ENCODE results near the gene S1PR5. TPM values are rescaled to one million over a fixed set of nuclear protein-coding genes. Genes with fewer than 3 reads are reported as not detected.
A peak's percentile ranks its signal among the peaks of the same experiment; 100 is the strongest.
"Not testable (repeated sequence)": the region's sequence is repeated elsewhere in the genome, so short reads cannot be mapped to it uniquely, and the experiment has no call there.

Gene S1PR5
- total and polyA plus RNA-seq, 2 experiments from 2014 or later = 0.60 to 0.75 TPM

GRCh38 chr19:10543420-10544241 is 26.4 kb upstream of the S1PR5 start, which contains the start of gene ATG4D:
Gene ATG4D, plus strand, starts transcription at chr19:10543904. Its CDS starts 187 bp downstream, at chr19:10544091.
- H3K4me3 ChIP-seq = peak within 1 kb of the TSS; percentile 90
- no peaks in the 10 kb centered on the region for H3K9me3 ChIP-seq (ENCODE audit: low read depth)
- TF ChIP-seq CTCF (IDR thresholded peaks at IDR 0.05; ENCODE audit: low read depth, low read length) = no peak
- H3K36me3 ChIP-seq = peaks cover 7% of the 10 kb centered on the region
- H3K27me3 ChIP-seq = no peaks in the 10 kb centered on the region
- H3K4me1 ChIP-seq (ENCODE audit: low read depth) = peaks cover 4% of the 10 kb centered on the region
- peak; percentile 78 to 89 for DNase-seq (ENCODE audit: low read depth in 1 of 2, low spot score in 1 of 2)
- H3K27ac ChIP-seq = peak within 1 kb of the TSS; percentile 84

GRCh38 chr19:10543059-10543419 is 25.8 kb upstream of the S1PR5 start:
- Histone ChIP-seq H3K4me3 (no peak overlapping the region), H3K9me3 (ENCODE audit: low read depth) (no peaks in the 10 kb centered on the region)
- no peak for TF ChIP-seq CTCF (IDR thresholded peaks at IDR 0.05; ENCODE audit: low read depth, low read length)

GRCh38 chr19:10539016-10539415 is 21.8 kb upstream of the S1PR5 start:
- not testable (repeated sequence) for DNase-seq (ENCODE audit: low read depth in 1 of 2, low spot score in 1 of 2); H3K27ac ChIP-seq

More at GRCh38 chr19:10543059-10543419, 25.8 kb upstream of the S1PR5 start:
- H3K4me1 ChIP-seq (ENCODE audit: low read depth) = peaks cover 4% of the 10 kb centered on the region
- peaks cover 6% of the 10 kb centered on the region for H3K36me3 ChIP-seq
- H3K27ac ChIP-seq = no peak overlapping the region
- no peak for DNase-seq (ENCODE audit: low read depth in 1 of 2, low spot score in 1 of 2)
- H3K27me3 ChIP-seq = no peaks in the 10 kb centered on the region

GRCh38 chr19:10538204-10538983 is 21.1 kb upstream of the S1PR5 start:
- H3K4me1 ChIP-seq (ENCODE audit: low read depth) = no peaks in the 10 kb centered on the region
- DNase-seq (ENCODE audit: low read depth in 1 of 2, low spot score in 1 of 2) = no peak
- no peak for TF ChIP-seq CTCF (IDR thresholded peaks at IDR 0.05; ENCODE audit: low read depth, low read length)
- no peak overlapping the region for H3K4me3 ChIP-seq
- no peak overlapping the region for H3K27ac ChIP-seq
- no peaks in the 10 kb centered on the region for H3K9me3 ChIP-seq (ENCODE audit: low read depth)
- H3K27me3 ChIP-seq = no peaks in the 10 kb centered on the region
- H3K36me3 ChIP-seq = no peaks in the 10 kb centered on the region

More at GRCh38 chr19:10539016-10539415, 21.8 kb upstream of the S1PR5 start:
- not testable (repeated sequence) for H3K4me1 ChIP-seq (ENCODE audit: low read depth); H3K9me3 ChIP-seq (ENCODE audit: low read depth); H3K27me3 ChIP-seq; H3K4me3 ChIP-seq; H3K36me3 ChIP-seq

GRCh38 chr19:10537668-10538067 is 20.4 kb upstream of the S1PR5 start:
- no peak for TF ChIP-seq CTCF (IDR thresholded peaks at IDR 0.05; ENCODE audit: low read depth, low read length)
- Histone ChIP-seq H3K36me3 (no peaks in the 10 kb centered on the region), H3K27ac (no peak overlapping the region), H3K9me3 (ENCODE audit: low read depth) (no peaks in the 10 kb centered on the region), H3K27me3 (no peaks in the 10 kb centered on the region), H3K4me3 (no peak overlapping the region), H3K4me1 (ENCODE audit: low read depth) (no peaks in the 10 kb centered on the region)
- no peak for DNase-seq (ENCODE audit: low read depth in 1 of 2, low spot score in 1 of 2)

GRCh38 chr19:10535613-10536012 is 18.4 kb upstream of the S1PR5 start:
- H3K4me1 ChIP-seq (ENCODE audit: low read depth) = no peaks in the 10 kb centered on the region
- no peaks in the 10 kb centered on the region for H3K27me3 ChIP-seq
- no peak overlapping the region for H3K27ac ChIP-seq
- no peaks in the 10 kb centered on the region for H3K36me3 ChIP-seq
- H3K9me3 ChIP-seq (ENCODE audit: low read depth) = no peaks in the 10 kb centered on the region
- H3K4me3 ChIP-seq = no peak overlapping the region
- TF ChIP-seq CTCF (IDR thresholded peaks at IDR 0.05; ENCODE audit: low read depth, low read length) = no peak
- DNase-seq (ENCODE audit: low read depth in 1 of 2, low spot score in 1 of 2) = no peak

Data from cardiac muscle cell (in vitro differentiated cells and primary cell).